HG02970 (cell line): Measurements from ENCODE around the gene TSR3.

ENCODE experiments used
- ATAC-seq: cut with Tn5 transposase; IDR thresholded peaks from one replicate; pipeline ENCODE4 v1.9.1; 2021; ENCODE audit warnings: mild to moderate bottlenecking, moderate library complexity, moderate number of reproducible peaks; ENCODE audit not compliant: unreplicated experiment, low FRiP score

Gene TSR3

DNA sequence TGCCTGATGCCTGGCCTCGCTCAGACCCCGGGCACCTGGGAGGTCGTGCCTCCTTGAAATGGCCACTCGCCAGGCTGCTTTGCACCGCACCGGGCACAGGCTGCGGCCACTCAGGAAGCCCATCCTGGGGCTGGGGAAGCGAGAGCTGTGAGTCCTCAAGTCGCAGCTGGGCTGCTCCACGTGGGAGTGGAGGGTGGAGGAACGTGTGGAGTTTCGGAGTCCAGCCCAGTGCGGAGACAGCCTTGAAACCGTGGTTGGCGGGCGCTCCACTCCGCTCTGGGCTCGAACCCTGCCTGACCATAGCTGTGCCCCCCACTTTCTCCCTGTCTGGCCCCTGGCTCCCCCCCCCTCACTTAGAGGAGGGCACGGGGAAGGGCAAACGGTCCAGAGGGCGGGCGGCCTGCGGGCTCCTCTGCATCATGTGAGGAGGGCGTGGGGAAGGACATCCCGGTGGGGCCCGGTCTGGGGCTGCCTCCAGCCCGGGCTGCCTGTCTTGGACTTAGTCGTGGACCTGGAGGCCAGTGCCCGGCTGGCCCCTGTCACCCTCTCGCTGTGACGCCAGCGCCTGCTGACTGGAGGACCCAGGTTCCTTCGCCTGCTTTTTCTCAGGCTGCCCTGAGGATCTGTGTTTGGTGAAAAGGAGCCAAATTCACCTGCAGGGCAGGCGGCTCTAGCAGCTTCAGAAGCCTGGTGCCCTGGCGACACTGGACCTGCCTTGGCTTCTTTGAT, 39.8 kb downstream of the TSR3 start:
- no peak for ATAC-seq

DNA sequence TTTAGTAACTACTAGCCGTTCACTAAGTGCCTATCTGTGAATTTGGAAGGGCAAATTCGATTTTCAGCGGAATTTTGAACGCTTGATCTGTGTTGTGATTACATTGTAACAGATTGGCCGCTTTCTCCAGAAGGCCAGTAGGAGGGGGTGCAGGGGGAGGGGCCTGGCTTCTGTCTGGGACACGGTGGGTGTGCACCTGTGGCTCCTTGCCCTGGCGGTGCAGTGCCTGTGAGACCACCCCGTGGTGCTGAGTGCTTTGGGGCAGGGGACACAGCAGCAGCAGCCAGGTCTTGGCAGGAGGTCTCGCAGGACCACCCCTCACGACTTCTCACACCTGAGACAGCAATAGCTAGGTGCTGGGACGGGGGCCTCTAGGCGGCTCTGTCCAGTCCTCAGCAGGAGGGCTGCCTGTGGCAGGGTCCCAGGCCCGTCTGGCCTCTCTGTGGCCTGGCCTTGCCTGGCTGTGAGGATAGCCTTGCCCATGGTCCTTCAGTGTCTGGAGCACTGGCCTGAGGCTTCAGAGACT, 40.4 kb downstream of the TSR3 start:
- no peak for ATAC-seq

DNA sequence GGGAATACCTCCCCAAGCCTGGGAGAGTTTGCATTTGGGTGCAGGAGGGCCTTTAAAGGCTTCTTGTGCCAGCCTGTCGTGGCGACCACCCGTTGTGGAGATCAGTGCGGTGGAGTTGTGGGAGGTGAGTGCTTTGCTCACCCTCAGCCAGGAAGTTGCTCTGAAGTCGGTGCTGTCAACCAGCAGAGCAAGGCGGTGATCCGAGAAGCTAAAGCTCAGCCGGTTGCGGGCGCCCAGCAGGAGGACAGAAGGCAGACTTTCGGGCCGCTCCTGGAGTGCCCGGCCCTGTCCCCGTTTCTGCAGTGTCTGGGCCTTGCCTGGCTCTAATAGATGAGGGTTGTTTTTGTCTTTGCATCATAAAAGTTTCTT, 40.9 kb downstream of the TSR3 start:
- no peak for ATAC-seq

DNA sequence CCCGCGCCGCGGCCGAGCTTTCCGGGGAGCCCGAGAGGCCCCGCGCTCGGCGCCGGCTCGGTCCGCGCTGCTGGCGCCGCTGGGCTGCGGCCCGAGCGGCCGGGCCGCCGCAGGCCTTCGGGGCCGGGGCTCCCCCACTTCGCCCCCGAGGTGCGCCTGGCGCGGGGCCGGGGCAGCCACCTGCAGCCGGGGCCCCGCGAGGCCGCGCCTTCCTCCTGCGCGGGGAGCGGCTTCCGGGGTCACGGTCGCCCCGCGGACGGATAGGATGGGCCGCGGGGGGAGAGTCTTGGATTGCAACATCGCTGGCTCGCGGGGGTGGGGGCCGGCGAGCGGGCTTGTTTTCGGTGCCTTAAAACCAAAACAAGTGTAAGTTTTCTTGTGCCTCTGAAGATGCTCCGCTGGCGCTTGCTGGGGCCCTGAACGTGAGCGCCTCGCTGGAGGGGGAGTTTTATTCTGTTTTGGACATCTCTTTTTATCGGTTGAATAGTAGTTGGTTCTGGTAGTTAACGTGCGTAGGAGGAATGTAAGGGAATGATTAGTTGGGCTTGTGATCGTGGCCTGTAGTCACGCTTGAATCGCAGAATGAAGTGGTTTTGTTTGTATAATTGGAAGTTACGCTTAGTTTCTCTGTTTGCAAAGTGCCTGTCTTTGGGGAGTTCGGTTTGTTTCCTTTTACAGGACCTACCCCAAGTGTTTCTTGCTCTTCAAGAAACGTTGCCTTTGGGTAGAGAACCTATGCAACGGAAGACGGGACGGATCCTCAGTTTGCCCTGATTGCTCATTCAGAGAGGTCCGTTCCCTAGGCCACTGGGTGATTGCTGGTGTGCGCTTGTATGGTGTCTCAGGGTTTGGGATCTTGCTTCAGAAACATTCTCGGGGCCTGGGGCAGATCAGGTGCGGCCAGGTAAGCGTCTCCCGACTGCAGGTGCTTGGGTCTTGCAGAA, 41.5 kb downstream of the TSR3 start:
- peak; percentile 21 for ATAC-seq

DNA sequence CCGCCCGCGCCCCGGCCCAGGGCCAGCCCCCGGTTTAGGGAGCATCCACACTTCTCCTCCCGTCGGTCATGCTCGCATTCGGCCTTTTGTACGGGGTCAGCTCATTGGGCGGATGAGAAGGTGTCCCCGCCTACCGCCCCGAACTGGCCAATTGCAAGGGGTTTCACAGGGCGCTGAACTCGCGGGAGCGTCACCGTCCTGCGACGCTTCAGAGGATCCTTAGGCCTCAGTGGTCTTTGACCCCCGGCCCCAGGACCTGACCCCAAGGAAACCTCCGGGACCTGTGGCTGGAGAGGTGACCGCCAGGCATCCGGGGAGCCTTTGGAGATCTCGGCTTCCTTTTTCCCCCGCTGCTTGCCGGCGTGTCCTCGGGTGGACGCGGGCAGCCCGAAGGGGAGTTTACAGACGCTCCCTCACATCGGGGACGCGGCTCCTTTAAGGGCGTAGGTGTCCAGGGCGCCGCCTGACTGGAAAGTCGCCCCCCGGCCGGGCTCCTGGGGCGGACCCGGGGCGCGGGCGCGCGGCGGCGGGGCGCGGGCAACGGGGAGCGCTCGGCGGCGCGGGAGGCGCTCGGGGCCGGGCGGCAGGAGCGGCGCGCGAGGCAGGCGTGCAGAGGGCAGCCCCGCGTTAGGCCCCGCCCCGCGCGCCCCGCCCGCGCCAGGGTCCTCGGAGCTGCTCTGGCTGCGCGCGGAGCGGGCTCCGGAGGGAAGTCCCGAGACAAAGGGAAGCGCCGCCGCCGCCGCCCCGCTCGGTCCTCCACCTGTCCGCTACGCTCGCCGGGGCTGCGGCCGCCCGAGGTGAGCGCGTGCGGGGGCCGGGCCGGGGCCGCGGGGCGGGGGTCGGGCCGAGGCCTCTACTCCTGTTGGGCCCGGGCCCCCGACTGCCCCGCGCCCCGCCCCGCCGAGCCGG, 42.4 kb downstream of the TSR3 start, which contains the start of gene UBE2I:
Gene UBE2I, plus strand, starts transcription at position 660 of the 909 bp plus-strand sequence. CDS start 4,395 bp downstream, outside the sequence.
- ATAC-seq: peak; percentile 64

DNA sequence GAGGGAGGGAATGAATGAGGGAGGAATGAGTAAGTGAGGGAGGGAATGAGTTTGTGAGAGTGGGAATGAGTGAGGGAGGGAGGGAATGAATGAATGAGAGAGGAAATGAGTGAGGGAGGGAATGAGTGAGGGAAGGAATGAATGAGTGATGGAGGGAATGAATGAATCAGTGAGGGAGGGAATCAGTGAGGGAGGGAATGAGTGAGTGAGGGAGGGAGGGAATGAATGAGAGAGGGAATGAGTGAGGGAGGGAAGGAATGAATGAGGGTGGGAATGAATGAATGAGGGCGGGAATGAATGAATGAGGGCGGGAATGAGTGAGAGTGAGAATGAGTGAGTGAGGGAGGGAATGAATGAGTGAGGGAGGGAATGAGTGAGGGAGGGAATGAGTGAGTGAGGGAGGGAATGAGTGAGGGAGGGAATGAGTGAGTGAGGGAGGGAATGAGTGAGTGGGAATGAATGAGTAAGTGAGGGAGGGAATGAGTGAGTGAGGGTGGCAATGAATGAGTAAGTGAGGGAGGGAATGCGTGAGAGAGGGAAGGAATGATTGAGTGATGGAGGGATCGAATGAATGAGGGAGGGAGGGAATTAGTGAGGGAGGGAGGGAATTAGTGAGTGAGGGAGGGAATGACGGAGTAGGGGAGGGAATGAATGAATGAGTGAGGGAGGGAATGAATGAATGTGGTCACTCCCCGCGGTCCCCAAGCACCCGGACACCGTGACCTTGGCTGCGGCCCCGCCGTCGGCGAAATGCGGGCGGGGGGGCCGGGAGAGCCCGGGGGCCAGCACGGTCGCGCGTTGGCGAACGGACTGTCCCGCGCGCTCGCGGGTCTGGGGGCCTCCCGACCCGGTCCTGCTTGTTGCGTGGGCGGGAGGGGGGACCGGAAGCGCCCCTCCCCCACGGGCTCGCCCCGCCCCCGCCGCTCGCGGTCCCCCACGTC, 43.4 kb downstream of the TSR3 start:
- ATAC-seq: no peak

DNA sequence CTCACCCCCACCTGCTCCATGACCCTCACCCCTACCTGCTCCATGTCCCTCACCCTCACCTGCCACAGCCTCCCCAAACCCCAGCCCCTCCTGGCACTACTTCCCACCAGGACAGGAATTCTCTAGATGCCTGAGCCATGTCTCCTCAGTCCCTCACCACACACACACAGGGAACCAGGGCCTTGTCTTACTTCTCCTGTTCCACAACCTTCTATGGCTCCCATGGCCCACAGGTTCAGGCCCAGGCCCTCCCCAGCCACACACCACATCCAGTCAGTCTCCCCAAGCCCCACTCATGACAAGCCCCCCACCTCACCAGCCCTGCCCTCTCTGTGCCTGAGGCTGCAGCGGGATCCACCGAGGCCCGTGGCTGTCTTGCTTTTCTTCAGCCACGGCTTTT, 45.3 kb downstream of the TSR3 start:
- no peak for ATAC-seq

DNA sequence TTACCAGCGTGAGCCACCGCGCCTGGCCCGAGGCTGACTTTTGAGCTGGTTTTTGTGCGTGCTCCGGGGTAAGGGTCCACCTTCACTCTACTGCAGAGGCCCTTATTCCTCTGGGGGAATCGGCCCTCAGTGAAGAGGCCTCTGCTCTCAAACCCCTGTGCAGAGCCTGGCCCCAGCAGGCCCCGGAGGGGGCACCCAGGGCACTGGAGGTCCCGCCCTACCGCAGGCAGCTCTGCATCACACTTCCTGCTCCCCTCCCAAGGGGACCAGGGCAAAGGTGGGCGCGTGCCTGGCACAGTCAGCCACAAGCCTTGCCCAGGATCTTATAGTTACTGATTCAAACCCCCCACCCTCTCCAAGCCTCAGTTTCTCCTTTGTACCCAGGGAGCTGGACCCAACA, 45.9 kb downstream of the TSR3 start:
- no peak for ATAC-seq

DNA sequence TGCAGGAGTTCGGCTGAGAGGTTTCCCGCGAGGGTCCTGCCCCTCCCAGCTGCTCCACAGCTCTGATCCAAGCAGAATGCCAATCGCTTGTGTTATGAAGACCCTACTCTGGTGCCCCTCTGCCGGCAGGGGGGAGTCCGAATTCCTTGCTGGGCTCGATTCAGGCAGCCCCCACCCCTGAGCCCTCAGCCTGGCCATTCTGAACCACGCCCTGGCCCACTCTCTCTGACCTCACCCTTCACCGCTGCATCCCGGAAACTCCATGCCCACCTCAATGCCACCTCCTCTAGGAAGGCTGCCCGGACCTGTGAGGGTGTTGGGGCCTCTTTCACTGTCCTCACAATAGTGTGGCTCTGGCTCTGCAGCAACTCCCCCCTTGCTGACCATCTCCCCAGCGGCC, 50.1 kb downstream of the TSR3 start:
- no peak for ATAC-seq

DNA sequence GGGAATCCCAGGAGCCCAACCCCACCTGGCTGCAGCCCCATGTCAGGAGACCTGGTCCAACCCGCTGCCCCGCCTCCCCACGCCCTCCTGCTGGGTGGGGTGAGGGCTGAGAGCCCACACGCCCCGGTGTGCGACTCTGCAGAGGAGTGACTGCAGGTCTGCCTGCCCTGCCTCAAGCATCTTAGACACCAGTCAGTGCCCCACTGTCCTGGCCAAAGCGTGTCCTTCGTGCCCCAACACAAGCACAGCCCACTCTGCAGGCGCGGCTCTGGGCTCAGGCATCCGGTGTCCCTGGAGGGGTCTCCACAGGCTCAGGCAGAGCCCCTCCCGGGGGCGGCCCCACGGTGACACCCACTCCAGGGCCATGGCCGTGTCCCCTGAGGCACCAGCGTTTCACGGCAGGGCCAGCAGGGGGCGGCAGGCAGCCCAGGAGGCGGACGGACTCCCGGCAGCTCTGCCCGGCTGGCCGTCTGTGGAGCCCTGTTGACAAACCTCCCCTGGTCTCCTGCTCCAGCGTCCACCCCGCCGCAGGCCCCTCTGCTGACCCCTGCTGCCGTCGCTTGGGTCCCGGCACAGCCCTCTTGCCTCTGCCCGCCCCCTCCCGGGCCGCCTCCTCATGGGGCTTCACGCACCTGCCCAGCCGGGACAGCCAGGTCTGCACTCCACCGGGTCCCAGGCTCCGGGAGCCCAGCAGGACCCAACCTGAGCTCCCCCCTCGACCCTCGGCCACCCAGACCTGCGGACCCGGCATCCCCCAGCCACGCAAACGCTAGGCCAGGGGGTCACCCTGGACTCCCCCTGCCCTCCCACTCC, 50.8 kb downstream of the TSR3 start:
- ATAC-seq: no peak

DNA sequence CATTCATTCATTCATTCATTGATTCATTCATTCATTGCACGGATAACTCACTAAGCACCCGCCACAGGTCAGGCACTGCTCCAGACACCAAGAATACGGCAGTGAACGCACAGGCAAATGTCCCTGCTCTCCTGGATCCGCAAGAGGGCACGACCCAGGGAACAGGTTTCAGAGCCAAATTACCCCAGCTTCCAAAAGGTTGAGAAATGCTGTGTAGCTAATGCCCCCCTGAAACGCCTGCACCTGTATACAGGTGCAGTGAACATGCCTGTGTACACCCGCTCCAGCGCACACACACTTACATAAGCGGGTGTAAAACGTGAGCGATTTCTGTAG, 51.8 kb downstream of the TSR3 start:
- no peak for ATAC-seq
